Gastrocnemius medialis (tissue), 4 donors: Measurements from ENCODE around the gene ZNF514. TPM values are rescaled to one million over a fixed set of nuclear protein-coding genes. Genes with fewer than 3 reads are reported as not detected.

ENCODE experiments used
- ATAC-seq, 2 donors: fragments of 150-250 bp; one replicate each; pipeline ENCODE4 v1.9.1; 2016
- DNase-seq, 2 donors: peaks; one replicate each; pipeline ENCODE4 v3.0.0-alpha.2; 2019
- H3K27ac ChIP-seq, 4 donors: fragments of 200-600 bp; sonication (generic); 1 replicate in 1 of 4; 2 replicates in 3 of 4; pipeline ENCODE4 v1.5.1; 2016 to 2018; ENCODE audit warnings: mild to moderate bottlenecking in 2 of 4, moderate library complexity in 1 of 4
- H3K27me3 ChIP-seq, 3 donors: fragments of 200-600 bp; sonication (generic) in 2 of 3; 1 replicate in 1 of 3; 2 replicates in 2 of 3; pipeline versions ENCODE4 v1.5.1 to v1.6.0; 2016 to 2019; ENCODE audit warnings: mild to moderate bottlenecking in 1 of 3, moderate library complexity in 1 of 3
- H3K36me3 ChIP-seq, 2 donors: fragments of 200-600 bp; sonication (generic) in 1 of 2; one replicate each; pipeline ENCODE4 v1.5.1; 2017 to 2018
- H3K4me1 ChIP-seq, 2 donors: fragments of 200-600 bp; sonication (generic) in 1 of 2; one replicate each; pipeline ENCODE4 v1.5.1; 2016 to 2017; ENCODE audit warnings: mild to moderate bottlenecking in 2 of 2
- H3K4me3 ChIP-seq, 4 donors: fragments of 200-600 bp; sonication (generic) in 3 of 4; 1 replicate in 1 of 4; 2 replicates in 3 of 4; pipeline ENCODE4 v1.5.1; 2016 to 2019; ENCODE audit warnings: mild to moderate bottlenecking in 2 of 4
- H3K9me3 ChIP-seq, 3 donors: fragments of 200-600 bp; sonication (generic) in 2 of 3; 1 replicate in 1 of 3; 2 replicates in 2 of 3; pipeline ENCODE4 v1.5.1; 2016 to 2019
- CTCF ChIP-seq, 5 experiments: fragments of 450-650 bp in 3 of 5; fragments of 200-600 bp in 2 of 5; sonication (generic) in 2 of 5; IDR thresholded peaks in 4 of 5; conservative IDR thresholded peaks in 1 of 5; 1 replicate in 4 of 5; 2 replicates in 1 of 5; pipeline ENCODE4 v1.5.1; 2016 to 2019; ENCODE audit warnings: antibody characterized with exemption in 5 of 5, mild to moderate bottlenecking in 3 of 5, moderate library complexity in 3 of 5
- POLR2A ChIP-seq, 2 donors: fragments of 450-650 bp; IDR thresholded peaks; one replicate each; pipeline ENCODE4 v1.6.1; 2017; ENCODE audit warnings: antibody characterized with exemption in 2 of 2, mild to moderate bottlenecking in 2 of 2, moderate library complexity in 2 of 2
- in situ Hi-C, 4 donors: fragments of 200-750 bp; cut with MboI; loops; one replicate each; pipeline versions ENCODE4 v1.15.0 to v1.8.0; 2017; ENCODE audit warnings: low sequenced_read_pairs in 4 of 4
- intact Hi-C: fragments of 100-400 bp; cut with DNase I; formaldehyde crosslinking; loops from one replicate; pipeline ENCODE4 v1.15.1; 2023; ENCODE audit warnings: low total_unique reads
- total RNA-seq, 4 donors: library from RNA; depleted of rRNA; stranded (reverse); fragments of >200 nt; gene quantifications; one replicate each; pipeline versions ENCODE4 v1.1.0 to v1.2.3, GENCODE V29; 2016

Gene ZNF514
- total RNA-seq, 4 donors from 2014 or later, result 3.8 to 11.5 (median 5.9) TPM

GRCh38 chr2:95113464-95113863 lies 46.2 kb downstream of the ZNF514 start:
- peak in 1 of 2 donors; percentile 33 for ATAC-seq
- in situ Hi-C loops, result no loop called here
- H3K4me1 ChIP-seq, result peaks cover 5 to 6% of the 10 kb centered on the region in 2 donors
- no peaks in the 10 kb centered on the region for H3K27me3 ChIP-seq
- H3K9me3 ChIP-seq, result no peaks in the 10 kb centered on the region
- peaks cover 0 to 63% of the 10 kb centered on the region in 2 donors for H3K36me3 ChIP-seq
- no peak overlapping the region for H3K27ac ChIP-seq
- intact Hi-C loops, result no loop called here
- TF ChIP-seq POLR2A (IDR thresholded peaks at IDR 0.05) (no peak), CTCF (IDR thresholded peaks at IDR 0.05 in 4 of 5, conservative IDR thresholded peaks at IDR 0.05 in 1 of 5) (no peak)
- H3K4me3 ChIP-seq, result no peak overlapping the region
- DNase-seq, result no peak

- Histone ChIP-seq H3K27me3 (no peaks in the 10 kb centered on the region), H3K27ac (no peak overlapping the region), H3K4me3 (no peak overlapping the region), H3K36me3 (peaks cover 0 to 94% of the 10 kb centered on the region in 2 donors), H3K9me3 (no peaks in the 10 kb centered on the region), H3K4me1 (peaks cover 5 to 6% of the 10 kb centered on the region in 2 donors)
- intact Hi-C loops, result no loop called here
- in situ Hi-C loops, result no loop called here
- TF ChIP-seq CTCF (IDR thresholded peaks at IDR 0.05 in 4 of 5, conservative IDR thresholded peaks at IDR 0.05 in 1 of 5), result no peak
- no peak for TF ChIP-seq POLR2A (IDR thresholded peaks at IDR 0.05)
- ATAC-seq, result no peak
- DNase-seq, result no peak
Measured at GRCh38 chr2:95110395-95110794, 49.3 kb downstream of the ZNF514 start.

- peaks cover 0 to 97% of the 10 kb centered on the region in 2 donors for H3K36me3 ChIP-seq
- H3K27me3 ChIP-seq, result no peaks in the 10 kb centered on the region
- DNase-seq (no peak), ATAC-seq (no peak)
- no peak overlapping the region for H3K4me3 ChIP-seq
- intact Hi-C loops, result no loop called here
- H3K9me3 ChIP-seq, result no peaks in the 10 kb centered on the region
- TF ChIP-seq POLR2A (IDR thresholded peaks at IDR 0.05), result no peak
- TF ChIP-seq CTCF (IDR thresholded peaks at IDR 0.05 in 4 of 5, conservative IDR thresholded peaks at IDR 0.05 in 1 of 5), result no peak
- H3K4me1 ChIP-seq, result no peaks in the 10 kb centered on the region
- in situ Hi-C loops, result no loop called here
- no peak overlapping the region for H3K27ac ChIP-seq
Measured at GRCh38 chr2:95109260-95109659, 50.4 kb downstream of the ZNF514 start.

- H3K4me1 ChIP-seq, result no peaks in the 10 kb centered on the region
- no peaks in the 10 kb centered on the region for H3K9me3 ChIP-seq
- no peak overlapping the region for H3K4me3 ChIP-seq
- DNase-seq, result no peak
- intact Hi-C loops, result no loop called here
- ATAC-seq, result peak in 1 of 2 donors; percentile 89
- H3K36me3 ChIP-seq, result peaks cover 0 to 100% of the 10 kb centered on the region in 2 donors
- no peak overlapping the region for H3K27ac ChIP-seq
- H3K27me3 ChIP-seq, result no peaks in the 10 kb centered on the region
- in situ Hi-C loops, result no loop called here
- TF ChIP-seq POLR2A (IDR thresholded peaks at IDR 0.05) (no peak), CTCF (IDR thresholded peaks at IDR 0.05 in 4 of 5, conservative IDR thresholded peaks at IDR 0.05 in 1 of 5) (no peak)
Measured at GRCh38 chr2:95106081-95106480, 53.6 kb downstream of the ZNF514 start.

GRCh38 chr2:95104606-95105005 lies 55.0 kb downstream of the ZNF514 start:
- Histone ChIP-seq H3K27me3 (no peaks in the 10 kb centered on the region), H3K4me1 (no peaks in the 10 kb centered on the region), H3K9me3 (no peaks in the 10 kb centered on the region), H3K27ac (no peak overlapping the region), H3K36me3 (peaks cover 0 to 100% of the 10 kb centered on the region in 2 donors), H3K4me3 (no peak overlapping the region)
- ATAC-seq (no peak), DNase-seq (no peak)
- TF ChIP-seq POLR2A (IDR thresholded peaks at IDR 0.05) (no peak), CTCF (IDR thresholded peaks at IDR 0.05 in 4 of 5, conservative IDR thresholded peaks at IDR 0.05 in 1 of 5) (no peak)
- in situ Hi-C loops (no loop called here), intact Hi-C loops (no loop called here)
